ENCODE data around the gene HACE1.
"Not testable (repeated sequence)": the region's sequence is repeated elsewhere in the genome, so short reads cannot be mapped to it uniquely, and the experiment has no call there.

Gene HACE1
- 18.3 to 23.8 (median 23.0) reads per million in 4 donors for total RNA-seq

DNA sequence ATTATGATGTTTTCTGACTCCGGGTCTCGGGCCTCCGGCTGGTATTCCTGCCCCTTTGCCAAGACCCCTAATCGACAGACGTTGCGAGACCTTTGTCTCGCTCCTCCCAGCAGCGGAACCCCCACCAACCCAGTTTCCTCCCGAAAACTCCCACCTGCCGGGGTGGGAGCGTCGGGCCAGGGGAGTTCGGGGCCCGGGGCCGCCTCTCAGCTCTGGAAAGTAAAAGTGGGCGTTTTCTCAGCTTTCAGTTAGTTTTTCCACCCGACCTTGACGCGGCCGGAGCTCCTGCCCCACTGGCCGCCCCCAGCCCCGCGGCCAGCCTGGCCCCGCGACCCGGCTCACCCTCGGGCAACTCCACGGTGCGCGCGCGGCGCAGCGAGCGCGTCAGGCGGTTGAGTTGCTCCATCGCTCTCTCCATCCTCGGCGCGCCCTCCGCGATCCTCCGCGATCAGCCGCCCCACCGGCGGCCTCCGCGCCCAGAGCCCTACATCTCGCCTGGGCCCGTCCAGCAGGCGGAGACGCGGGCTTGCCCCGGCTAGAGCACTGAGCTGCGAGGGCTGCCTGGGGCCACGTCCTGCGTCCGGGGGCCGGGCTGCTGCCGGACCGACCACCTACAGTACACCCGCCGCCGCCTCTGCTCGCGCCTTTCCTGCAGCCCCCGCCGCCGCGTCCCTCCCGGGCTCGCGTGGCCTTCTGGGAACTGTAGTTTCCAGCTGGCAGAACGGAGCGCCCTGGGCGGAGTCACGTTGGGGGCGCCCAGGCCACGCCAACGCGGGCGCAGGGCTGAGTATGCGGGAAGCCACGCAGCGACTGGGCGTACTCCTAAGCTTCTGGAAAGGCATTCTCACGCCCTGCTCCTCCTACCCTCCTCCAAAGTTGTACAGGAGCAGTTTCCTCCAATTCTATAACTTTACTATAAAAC is at the start of gene HACE1:
Gene HACE1 (minus strand): TSS at position 695 of the 922 bp plus-strand sequence. CDS start 277 bp downstream, at position 418.
- peak; percentile 69 to 89 (median 80) for DNase-seq

DNA sequence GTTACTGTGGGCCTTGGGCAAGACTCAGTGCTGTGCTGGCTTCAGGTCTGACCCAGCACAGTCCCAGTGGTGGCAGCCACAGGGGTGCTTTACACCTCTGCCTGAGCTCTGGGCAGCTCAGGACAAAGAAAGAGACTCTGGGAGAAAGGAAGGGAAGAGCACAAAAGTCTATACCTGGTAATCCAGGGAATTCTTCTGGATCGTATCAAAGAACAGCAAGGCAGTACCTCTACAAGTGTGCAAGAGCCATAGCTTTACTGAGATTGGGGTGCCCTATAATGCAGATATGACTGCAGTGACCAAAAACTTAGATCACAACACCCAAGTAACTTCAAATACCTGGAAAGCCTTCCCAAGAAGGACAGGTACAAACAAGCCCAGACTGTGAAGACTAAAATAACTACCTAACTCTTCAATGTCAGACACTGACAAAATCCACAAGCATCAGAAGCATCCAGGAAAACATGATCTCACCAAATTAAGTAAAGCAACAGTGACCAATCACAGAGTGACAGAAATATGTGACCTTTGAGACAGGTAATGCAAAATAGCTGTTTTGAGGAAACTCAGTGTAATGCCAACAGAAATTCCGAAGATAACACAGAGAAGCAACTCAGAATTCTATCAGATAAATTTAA is 49.3 kb upstream of the HACE1 start:
- DNase-seq: no peak

DNA sequence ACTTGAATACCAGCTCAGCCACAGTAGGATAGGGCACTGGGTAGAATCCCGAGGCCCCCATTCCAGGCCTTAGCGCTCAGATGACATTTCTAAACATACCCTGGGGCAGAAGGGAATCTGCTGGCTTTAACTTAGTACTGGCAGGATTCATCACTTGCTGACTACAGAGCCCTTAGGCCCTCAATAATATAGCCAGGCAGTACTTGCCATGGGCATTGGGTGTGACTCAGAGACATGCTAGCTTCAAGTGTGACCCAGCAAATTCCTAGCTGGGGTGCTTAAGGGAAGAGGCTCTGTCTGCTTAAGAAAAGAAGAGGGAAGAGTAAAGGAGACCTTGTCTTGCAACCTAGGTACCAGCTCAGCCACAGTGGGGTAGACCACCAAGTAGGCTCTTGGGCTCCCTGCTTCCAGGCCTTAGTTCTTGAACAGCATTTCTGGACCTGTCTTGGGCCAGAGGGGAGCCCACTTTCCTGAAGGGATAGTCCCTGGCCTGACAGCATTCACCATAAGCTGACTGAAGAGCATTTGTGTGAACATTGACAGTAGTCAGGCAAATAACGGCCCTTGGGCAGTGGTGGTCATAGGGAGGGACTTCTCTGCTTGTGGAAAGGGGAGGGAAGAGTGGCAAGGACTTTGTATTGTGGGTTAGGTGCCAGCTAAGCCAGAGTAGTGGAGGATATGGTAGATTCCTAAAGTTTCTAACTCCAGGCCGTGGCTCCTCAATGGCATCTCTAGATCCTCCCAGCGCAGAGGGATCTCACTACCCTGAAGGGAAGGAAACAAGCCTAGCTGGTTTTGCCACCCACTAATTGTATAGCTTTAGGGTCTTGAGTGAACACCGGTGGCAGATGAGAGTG is 48.5 kb upstream of the HACE1 start:
- no peak for DNase-seq

DNA sequence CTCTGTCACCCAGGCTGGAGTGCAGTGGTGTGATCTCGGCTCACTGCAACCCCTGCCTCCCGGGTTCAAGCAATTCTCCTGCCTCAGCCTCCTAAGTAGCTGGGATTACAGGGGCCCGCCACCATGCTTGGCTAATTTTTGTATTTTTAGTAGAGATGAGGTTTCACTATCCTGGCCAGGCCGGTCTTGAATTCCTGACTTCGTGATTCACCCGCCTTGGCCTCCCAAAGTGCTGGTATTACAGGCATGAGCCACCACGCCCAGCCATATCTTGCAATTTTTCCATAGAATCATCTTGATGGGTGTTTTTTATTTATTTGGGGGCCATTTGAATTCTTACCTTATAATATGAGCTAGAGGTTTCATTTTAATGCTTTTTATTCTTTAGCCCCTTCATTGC is 39.2 kb upstream of the HACE1 start:
- DNase-seq: not testable (repeated sequence)

GRCh38 chr6:104896914-104897313 is 37.2 kb upstream of the HACE1 start:
- no peak for DNase-seq

DNA sequence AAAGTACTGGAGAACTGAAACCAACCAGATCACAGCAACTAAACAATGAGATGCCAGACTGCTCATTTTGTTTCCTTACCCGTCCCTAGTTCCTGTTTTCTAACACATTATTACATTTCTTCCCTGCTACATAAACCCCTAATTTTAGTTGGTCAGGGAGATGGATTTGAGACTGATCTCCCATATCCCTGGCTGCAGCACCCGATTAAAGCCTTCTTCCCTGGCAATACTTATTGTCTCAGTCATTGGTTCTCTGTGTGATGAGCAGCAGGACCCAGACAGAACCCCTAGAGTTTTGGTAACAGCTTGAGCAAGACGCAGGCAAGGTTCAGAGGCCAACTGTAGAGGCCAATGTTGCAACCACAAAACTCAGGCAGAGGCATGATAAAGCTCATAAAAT is 28.3 kb upstream of the HACE1 start:
- DNase-seq: no peak

DNA sequence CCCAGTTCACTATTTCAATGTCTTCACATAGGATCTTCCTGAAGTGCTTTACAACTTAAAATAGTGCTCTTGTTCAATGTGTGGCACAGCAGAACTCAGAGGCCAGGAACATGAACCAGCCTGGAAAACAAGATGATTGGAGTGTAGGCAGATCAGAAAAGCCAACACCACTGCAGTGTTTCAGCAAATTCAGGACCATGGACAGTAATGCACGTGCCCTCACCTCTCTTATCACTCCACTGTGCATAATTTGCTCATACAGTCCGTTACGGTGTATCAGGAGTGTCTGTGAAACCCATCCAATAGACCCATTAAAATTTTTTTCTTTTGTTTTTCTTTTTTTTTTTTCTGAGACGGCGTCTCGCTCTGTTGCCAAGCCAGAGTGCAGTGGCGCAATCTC is 27.6 kb upstream of the HACE1 start:
- DNase-seq: peak in 1 of 5 donors; percentile 10

DNA sequence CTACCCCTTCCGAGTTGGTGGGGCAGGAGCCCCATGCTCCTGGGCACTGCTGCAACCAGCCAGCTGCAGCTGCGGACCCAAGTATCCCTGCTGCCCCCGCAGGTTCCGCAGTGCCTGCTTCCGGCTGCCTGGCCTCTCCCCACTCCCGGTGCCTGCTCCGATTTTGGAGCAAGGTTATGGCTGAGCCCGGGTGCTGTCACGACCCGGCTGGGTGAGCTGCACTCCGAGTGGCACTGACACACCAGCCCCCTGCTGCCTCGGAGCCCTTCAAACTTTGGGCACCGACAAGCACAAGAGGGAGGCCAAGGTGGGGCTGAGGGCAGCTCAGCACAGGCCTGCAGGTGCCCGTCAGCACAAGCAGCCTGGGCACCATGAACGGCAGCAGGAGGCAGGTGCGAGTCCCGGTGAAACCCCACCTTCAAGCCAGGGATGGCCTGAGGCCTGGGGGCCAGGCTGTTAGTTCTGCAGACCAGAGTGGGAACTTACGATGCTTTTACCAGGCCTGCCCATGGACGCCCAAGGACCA is 25.9 kb upstream of the HACE1 start:
- DNase-seq: no peak

GRCh38 chr6:104884867-104885517 is 25.3 kb upstream of the HACE1 start:
- no peak for DNase-seq

- no peak for DNase-seq
These were observed 22.4 kb upstream of the HACE1 start for GRCh38 chr6:104881964-104882668.

- DNase-seq: no peak
These were observed 2.7 kb upstream of the HACE1 start for GRCh38 chr6:104862456-104862855.

- no peak for DNase-seq
These were observed 502 bp upstream of the HACE1 start for GRCh38 chr6:104860221-104860620.

DNA sequence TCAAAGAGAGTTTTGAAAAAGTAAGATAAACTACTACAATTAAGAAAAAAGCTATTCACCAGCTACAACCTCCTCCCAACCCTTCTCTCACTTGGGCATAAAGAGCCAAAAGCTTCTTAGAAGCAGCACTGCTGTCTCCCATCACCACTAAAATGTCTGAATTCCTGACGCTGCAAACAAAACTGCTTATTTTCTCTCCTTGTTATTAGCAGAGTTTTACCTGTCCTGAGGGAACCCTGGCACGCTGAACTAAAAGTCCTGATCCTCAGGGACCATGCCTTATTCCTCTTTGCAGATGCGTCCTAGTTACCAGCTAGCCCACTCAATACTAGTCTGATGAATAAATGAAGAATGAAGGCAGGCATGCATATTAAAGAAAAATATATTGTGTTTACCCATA is 1.1 kb downstream of the HACE1 start:
- no peak for DNase-seq

GRCh38 chr6:104855507-104855906 is 4.2 kb downstream of the HACE1 start:
- no peak for DNase-seq

- not testable (repeated sequence) for DNase-seq
These were observed 12.0 kb downstream of the HACE1 start for GRCh38 chr6:104847721-104848120.

- no peak for DNase-seq
These were observed 16.5 kb downstream of the HACE1 start for GRCh38 chr6:104843229-104843628.

GRCh38 chr6:104837158-104837557 is 22.6 kb downstream of the HACE1 start:
- no peak for DNase-seq

DNA sequence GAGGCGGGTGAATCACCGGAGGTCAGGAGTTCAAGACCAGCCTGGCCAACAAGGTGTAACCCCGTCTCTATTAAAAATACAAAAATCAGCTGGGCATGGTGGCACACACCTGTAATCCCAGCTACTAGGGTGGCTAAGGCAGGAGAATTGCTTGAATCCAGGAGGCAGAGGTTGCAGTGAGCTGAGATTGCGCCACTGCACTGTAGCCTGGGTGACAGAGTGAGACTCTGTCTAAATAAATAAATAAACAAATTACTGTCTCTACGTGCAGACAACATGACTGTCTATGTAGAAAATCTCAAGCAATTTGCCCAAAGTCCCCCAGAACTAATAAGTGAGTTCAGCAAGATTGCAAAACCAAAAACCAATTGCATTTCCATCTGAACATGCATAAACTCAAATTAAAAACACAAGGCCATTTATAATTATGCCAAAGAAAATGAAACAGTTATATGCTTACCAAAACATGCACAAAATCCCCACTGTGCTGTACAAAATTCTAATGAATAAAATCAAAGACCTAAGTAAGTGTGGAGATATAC is 23.2 kb downstream of the HACE1 start:
- not testable (repeated sequence) for DNase-seq

DNA sequence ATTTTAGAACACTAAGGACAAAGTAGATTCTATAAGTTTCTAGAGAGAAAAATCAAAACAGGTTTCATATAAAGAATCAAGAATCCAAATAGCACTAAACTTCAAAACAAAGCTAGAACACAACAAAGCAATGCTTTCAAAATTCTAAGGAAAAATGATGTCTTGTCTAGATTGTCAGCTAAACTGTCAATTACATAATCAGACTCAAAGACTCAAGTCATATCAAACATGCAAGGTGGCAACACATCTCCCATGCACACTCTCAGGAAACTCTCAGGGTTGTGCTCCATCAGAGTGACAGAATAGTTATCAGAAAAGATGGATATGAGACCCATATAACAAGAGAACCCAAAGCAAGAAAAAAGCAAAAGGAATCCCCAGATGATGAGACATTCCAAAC is 23.9 kb downstream of the HACE1 start:
- no peak for DNase-seq

GRCh38 chr6:104829183-104829958 is 30.3 kb downstream of the HACE1 start:
- DNase-seq: no peak
